Hippocampal formation (tissue), 2 donors: ENCODE results near the gene CTDSPL.
A peak's percentile ranks its signal among the peaks of the same experiment; 100 is the strongest.
"Not testable (repeated sequence)": the region's sequence is repeated elsewhere in the genome, so short reads cannot be mapped to it uniquely, and the experiment has no call there.

Experiments used
- DNase-seq, 2 donors: peaks; one replicate each; lab custom pipeline; 2025; lab: John Stamatoyannopoulos, UW

Gene CTDSPL

DNA sequence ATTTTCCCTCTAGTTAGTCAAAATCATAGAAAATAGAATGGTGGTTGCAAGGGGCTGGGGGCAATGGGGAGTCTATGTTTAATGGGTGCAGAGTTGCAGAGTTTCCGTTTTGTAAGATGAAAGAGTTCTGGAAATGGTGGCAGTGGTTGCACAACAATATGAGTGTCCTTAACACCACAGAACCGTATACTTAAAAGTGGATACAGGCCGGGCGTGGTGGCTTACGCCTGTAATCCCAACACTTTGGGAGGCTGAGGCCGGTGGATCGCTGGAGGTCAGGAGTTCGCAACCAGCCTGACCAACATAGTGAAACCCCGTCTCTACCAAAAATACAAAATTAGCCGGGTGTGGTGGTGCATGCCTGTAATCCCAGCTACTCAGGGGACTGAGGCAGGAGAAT lies 126.7 kb downstream of the CTDSPL start:
- DNase-seq: not testable (repeated sequence)

GRCh38 chr3:37988931-37989525 lies 127.3 kb downstream of the CTDSPL start:
- DNase-seq: no peak

- DNase-seq: no peak
These were observed 128.3 kb downstream of the CTDSPL start for GRCh38 chr3:37989821-37990480.

GRCh38 chr3:37990527-37990926 lies 128.8 kb downstream of the CTDSPL start, which contains the start of gene VILL:
Gene VILL (plus strand): TSS chr3:37990786. CDS start chr3:37993673, 2,887 bp downstream.
- no peak for DNase-seq

GRCh38 chr3:37991109-37991508 lies 129.4 kb downstream of the CTDSPL start:
- DNase-seq: no peak

- DNase-seq: no peak
These were observed 130.1 kb downstream of the CTDSPL start for GRCh38 chr3:37991823-37992222.

DNA sequence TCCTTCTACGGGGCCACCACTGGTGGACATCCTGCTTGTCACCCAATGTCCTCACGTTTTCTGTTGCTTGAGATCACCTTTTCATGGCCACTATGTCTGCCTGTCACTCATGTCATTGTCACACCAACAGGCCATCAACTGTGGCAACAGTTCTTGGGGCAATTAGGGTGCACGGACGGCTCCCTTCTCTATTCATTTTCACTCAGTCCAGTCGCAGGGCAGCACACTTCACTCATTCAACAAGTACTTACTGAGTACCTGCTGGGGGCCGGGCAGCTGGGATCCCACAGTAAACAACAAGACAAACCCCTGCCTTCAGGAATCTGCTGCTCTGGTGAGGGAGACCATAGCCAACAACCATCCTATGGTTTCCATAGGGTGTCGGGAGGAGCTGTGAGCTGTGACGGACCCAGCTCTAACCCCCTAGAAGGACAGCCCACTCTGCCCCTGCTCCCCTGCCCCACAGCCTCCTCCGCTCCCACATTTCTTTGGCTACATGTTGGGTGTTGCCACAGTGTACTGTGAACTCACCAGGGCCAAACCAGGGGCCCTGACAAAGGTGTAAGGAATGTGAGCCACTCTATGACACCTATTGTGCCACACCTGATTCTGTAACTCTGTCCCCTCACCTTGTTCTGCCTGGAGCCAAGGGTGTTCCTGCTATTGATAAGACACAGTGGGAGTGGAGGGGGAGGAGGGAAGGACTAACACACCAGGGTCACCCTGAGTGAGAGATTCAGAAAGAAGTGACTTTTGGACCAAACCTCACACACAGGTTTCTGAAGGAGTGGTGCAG lies 130.8 kb downstream of the CTDSPL start:
- DNase-seq: no peak

DNA sequence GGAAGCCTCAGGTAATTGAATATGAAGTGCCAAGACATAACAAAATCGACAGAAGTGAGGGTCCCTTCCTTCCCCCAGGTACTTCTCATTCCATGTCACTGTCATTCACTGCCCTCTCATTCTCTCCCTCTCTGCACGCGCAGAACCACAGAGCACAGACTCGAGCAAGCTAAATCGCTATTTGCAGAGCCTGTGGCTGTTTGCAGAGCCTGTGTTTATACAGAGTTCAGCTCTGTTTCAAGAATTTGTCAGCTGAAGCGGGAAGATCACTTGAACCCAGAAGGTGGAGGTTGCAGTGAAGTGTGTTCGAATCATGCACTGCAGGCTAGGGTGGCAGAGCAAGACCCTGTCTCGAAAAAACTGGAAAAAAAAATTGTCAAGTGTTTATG lies 131.4 kb downstream of the CTDSPL start:
- DNase-seq: no peak

DNA sequence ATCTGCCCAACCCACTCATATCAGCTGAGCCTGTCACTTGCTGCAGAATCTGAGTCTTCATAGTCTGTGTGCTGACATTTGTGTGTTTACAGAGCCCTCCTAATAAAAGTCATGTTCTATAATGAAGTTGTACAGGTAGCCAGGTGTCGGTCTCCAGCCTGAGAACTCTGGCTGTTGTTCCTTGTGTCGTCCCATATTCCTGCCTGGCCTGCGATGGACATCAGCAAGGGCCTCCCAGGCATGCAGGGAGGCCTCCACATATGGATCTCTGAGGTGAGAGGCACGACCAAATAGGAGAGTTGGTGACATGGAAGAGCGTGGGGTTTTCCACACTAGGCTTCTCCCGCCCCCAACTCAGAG lies 131.8 kb downstream of the CTDSPL start:
- no peak for DNase-seq

- DNase-seq: peak in 1 of 2 donors; percentile 57
These were observed 132.3 kb downstream of the CTDSPL start for GRCh38 chr3:37993820-37994638.

GRCh38 chr3:37994639-37994972 lies 132.9 kb downstream of the CTDSPL start:
- no peak for DNase-seq

- DNase-seq: no peak
These were observed 134.3 kb downstream of the CTDSPL start for GRCh38 chr3:37995652-37996641.

DNA sequence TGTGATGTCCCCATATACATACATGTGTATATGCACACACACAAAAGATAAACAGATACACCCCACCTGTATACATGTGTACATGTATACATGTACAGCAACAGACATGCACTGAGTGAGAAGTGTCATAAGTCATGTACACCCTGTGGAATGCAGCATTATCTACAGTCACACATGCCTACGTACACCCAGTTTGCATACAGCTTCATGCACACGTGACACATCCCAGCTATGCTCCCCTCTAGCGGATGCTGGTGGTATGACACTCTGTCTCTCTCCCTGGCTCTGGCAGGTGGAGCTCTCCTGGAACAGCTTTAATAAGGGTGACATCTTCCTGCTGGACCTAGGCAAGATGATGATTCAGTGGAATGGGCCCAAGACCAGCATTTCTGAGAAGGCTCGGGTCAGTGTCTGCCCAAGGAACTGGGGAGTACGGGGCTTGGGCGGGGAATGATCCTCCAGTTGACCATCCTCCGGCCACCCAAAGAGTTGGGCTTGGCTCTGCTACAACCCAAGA lies 135.2 kb downstream of the CTDSPL start:
- DNase-seq: peak in 1 of 2 donors; percentile 25

DNA sequence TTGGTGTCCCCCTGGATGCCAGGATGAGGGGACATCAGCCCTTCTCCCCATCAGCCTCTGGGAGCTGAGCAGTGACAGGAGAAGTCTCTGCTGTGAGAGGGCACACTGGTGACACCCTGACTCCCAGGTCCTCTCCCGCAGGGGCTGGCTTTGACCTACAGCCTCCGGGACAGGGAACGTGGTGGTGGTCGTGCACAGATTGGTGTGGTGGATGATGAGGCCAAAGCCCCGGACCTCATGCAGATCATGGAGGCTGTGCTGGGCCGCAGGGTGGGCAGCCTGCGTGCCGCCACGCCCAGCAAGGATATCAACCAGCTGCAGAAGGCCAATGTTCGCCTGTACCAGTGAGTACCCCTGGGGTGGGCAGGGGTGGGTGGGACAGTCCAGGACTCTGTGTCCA lies 135.7 kb downstream of the CTDSPL start:
- no peak for DNase-seq

DNA sequence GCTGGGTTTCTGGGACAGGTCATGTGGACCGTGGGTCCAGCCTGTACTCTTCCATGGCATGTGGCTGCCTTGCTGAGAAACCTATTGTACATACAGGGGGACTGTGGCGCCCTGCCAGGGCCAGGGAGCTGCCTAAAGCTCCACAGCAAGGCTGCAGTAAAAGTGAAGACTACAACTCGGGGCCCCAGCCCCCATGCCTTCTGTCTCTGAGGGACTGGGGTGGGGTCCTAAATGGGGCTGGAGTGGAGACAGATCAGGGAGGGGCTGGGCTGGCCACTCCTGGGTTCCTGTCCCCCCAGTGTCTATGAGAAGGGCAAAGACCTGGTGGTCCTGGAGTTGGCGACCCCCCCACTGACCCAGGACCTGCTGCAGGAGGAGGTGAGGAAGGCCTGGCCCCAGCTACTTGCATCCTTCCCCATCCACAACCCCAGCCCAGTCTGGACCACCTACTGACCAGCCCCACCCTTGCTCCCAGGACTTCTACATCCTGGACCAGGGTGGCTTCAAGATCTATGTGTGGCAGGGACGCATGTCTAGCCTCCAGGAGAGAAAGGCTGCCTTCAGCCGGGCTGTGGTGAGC lies 136.2 kb downstream of the CTDSPL start:
- no peak for DNase-seq

DNA sequence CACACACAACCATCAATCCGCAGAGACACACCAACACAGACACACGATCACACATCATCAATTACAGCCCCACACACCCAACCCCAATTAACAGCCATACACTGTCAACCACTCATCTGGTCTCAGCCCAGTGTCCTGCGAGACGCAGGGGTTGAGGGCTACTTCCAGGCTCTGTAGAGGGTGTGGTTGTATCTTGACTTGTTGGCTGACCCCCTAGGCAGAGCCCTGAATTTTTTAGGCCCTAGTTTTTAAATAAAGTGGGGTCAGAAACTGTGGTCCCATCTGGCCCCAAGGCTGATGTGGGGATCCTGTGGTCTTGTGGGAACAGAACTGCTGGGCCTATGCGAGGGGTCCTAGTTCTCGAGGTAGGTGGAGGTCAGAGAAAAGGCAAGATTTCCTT lies 138.2 kb downstream of the CTDSPL start:
- DNase-seq: no peak

DNA sequence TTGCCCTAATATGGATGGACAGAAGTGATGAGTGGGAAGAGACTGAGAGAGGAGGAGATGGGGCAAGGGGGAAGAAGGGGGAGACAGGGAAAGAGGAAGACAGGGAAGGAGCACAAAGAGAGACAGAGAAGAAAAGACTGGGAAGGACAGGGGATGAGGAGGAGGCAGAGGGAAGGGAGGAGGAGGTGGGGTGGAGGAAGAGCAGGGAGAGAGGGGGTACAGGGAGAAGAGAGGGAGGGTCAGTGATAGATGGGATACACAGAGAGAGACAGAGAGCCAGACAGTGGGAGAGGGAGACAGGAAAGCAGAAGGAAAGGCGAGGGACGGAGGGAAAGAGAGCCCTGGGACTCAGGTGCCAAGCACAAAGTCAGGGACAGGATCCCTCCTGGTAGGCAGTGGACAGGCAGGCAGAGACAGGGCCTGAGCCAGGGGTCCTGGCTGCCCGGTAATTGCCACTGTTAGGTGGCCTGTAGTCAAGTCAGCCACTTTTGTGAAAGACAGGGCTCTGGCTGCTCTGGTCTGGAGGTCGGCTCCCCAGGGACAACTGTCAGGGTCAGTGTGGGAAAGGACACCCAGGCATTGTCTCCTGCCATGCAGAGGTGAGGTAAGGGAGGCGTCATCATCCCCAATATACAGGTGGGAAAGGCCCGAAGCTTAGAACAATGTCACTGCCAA lies 138.7 kb downstream of the CTDSPL start:
- DNase-seq: no peak

DNA sequence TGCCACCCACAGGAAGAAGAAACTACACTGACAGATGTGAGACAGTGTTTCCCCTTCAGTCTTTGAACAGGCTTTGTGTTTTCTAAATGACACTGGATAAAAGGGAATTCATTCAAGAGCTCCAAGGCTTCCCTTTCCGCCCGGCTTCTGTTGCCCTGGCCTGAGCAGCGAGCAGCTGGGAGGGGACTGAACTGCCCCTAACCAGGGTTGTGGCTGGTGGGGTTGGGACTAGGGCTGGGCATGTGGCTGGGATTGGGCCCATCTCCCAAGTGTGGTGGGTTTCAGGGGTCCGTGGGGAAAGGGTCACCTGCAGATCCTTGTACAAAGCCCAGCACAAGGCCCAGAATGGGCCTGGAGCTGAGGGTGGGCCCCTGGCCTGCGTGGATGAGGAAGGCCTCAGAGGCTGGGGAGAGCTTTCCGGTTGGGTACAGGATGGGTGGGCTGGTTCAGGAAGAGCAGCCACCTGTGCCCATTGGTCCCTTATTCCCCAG lies 139.3 kb downstream of the CTDSPL start:
- peak in 1 of 2 donors; percentile 49 for DNase-seq

- DNase-seq: no peak
These were observed 139.9 kb downstream of the CTDSPL start for GRCh38 chr3:38001456-38002081.
